ENCODE measurements around the gene TYK2. TPM values are rescaled to one million over a fixed set of nuclear protein-coding genes. Genes with fewer than 3 reads are reported as not detected.

TYK2 gene
- total RNA-seq, 1 experiment from 2014 or later = 104 TPM

DNA sequence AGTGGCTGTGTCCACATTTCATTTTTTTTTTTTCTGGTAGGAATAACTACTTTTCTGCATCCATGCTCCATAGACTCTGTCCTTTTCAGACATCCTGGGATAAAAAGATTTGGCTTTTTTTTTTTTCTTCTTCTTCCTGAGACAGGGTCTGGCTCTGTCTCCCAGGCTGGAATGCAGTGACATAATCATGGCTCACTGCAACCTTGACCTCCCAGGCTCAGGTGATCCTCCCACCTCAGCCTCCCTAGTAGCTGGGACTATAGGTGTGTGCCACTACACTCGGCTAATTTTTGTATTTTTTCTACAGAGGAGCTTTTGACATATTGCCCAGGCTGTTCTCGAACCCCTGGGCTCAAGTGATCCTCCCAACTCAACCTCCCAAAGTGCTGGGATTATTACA lies 36.9 kb downstream of the TYK2 start:
- CTCF ChIA-PET = no interaction called here
- no peaks in the 10 kb centered on the region for H3K4me1 ChIP-seq (ENCODE audit: control insufficient read depth, insufficient read depth, low read length)
- TF ChIP-seq, protein P1, sequence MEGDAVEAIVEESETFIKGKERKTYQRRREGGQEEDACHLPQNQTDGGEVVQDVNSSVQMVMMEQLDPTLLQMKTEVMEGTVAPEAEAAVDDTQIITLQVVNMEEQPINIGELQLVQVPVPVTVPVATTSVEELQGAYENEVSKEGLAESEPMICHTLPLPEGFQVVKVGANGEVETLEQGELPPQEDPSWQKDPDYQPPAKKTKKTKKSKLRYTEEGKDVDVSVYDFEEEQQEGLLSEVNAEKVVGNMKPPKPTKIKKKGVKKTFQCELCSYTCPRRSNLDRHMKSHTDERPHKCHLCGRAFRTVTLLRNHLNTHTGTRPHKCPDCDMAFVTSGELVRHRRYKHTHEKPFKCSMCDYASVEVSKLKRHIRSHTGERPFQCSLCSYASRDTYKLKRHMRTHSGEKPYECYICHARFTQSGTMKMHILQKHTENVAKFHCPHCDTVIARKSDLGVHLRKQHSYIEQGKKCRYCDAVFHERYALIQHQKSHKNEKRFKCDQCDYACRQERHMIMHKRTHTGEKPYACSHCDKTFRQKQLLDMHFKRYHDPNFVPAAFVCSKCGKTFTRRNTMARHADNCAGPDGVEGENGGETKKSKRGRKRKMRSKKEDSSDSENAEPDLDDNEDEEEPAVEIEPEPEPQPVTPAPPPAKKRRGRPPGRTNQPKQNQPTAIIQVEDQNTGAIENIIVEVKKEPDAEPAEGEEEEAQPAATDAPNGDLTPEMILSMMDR (IDR thresholded peaks at IDR 0.05) = no peak
- TF ChIP-seq, protein P2, sequence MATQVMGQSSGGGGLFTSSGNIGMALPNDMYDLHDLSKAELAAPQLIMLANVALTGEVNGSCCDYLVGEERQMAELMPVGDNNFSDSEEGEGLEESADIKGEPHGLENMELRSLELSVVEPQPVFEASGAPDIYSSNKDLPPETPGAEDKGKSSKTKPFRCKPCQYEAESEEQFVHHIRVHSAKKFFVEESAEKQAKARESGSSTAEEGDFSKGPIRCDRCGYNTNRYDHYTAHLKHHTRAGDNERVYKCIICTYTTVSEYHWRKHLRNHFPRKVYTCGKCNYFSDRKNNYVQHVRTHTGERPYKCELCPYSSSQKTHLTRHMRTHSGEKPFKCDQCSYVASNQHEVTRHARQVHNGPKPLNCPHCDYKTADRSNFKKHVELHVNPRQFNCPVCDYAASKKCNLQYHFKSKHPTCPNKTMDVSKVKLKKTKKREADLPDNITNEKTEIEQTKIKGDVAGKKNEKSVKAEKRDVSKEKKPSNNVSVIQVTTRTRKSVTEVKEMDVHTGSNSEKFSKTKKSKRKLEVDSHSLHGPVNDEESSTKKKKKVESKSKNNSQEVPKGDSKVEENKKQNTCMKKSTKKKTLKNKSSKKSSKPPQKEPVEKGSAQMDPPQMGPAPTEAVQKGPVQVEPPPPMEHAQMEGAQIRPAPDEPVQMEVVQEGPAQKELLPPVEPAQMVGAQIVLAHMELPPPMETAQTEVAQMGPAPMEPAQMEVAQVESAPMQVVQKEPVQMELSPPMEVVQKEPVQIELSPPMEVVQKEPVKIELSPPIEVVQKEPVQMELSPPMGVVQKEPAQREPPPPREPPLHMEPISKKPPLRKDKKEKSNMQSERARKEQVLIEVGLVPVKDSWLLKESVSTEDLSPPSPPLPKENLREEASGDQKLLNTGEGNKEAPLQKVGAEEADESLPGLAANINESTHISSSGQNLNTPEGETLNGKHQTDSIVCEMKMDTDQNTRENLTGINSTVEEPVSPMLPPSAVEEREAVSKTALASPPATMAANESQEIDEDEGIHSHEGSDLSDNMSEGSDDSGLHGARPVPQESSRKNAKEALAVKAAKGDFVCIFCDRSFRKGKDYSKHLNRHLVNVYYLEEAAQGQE (IDR thresholded peaks at IDR 0.05; ENCODE audit: insufficient read depth in 1 of 2, low read depth in 2 of 2, low read length in 1 of 2) = no peak
- TF ChIP-seq POLR2AphosphoS5 (IDR thresholded peaks at IDR 0.05; ENCODE audit: low read depth, low read length) (no peak), SIN3A (IDR thresholded peaks at IDR 0.05; ENCODE audit: borderline replicate concordance, insufficient read depth, low read depth, low read length) (no peak), TCF7L2 (IDR thresholded peaks at IDR 0.05; ENCODE audit: low read depth, low read length) (no peak)
- ATAC-seq = no peak
- H3K4me3 ChIP-seq (ENCODE audit: low read depth in 2 of 2, low read length in 2 of 2) = no peak overlapping the region
- H3K9me3 ChIP-seq (ENCODE audit: control insufficient read depth, insufficient read depth, low read depth, low read length) = no peaks in the 10 kb centered on the region
- no peaks in the 10 kb centered on the region for H3K36me3 ChIP-seq (ENCODE audit: control insufficient read depth, insufficient read depth, low read length)
- BruUV-seq (replicated peaks) = no TSS peak
- no peaks in the 10 kb centered on the region for H3K27me3 ChIP-seq (ENCODE audit: control insufficient read depth, insufficient read depth, low read length)
- intact Hi-C loops (cut with micrococcal nuclease; ENCODE audit: unreplicated experiment) = no loop called here
- no peak overlapping the region for H3K27ac ChIP-seq (ENCODE audit: low read length)
- POLR2A ChIA-PET = no interaction called here
- no peak for DNase-seq (ENCODE audit: low read depth, low spot score)
- in situ Hi-C loops (cut with HindIII; ENCODE audit: low pct_unique_long_range_greater_than_20kb, low sequenced_read_pairs) = no loop called here

DNA sequence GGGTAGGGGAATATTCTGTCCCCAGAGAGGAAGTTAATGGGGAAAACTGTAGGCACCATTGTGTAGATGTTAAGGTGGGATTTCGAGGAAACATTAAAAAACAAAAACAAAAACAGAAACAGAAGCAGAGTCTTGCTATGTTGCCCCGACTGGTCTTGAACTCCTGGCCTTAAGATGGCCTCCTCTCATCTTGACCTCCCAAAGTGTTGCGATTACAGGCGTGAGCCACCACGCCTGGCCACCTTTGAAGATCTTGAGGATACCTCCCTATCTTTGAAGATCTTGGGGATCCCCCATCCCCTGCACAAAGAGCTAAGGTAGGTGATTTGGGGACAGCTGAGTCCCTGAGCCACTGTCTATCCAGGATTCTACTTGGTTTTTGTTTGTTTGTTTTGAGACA lies 40.4 kb downstream of the TYK2 start:
- ChIA-PET CTCF (no interaction called here), POLR2A (no interaction called here)
- Histone ChIP-seq H3K4me1 (ENCODE audit: control insufficient read depth, insufficient read depth, low read length) (peaks cover 5% of the 10 kb centered on the region), H3K36me3 (ENCODE audit: control insufficient read depth, insufficient read depth, low read length) (no peaks in the 10 kb centered on the region), H3K27me3 (ENCODE audit: control insufficient read depth, insufficient read depth, low read length) (no peaks in the 10 kb centered on the region), H3K9me3 (ENCODE audit: control insufficient read depth, insufficient read depth, low read depth, low read length) (no peaks in the 10 kb centered on the region), H3K4me3 (ENCODE audit: low read depth in 2 of 2, low read length in 2 of 2) (no peak overlapping the region), H3K27ac (ENCODE audit: low read length) (no peak overlapping the region)
- TF ChIP-seq, protein P2 (IDR thresholded peaks at IDR 0.05; ENCODE audit: insufficient read depth in 1 of 2, low read depth in 2 of 2, low read length in 1 of 2) = no peak
- TF ChIP-seq SIN3A (IDR thresholded peaks at IDR 0.05; ENCODE audit: borderline replicate concordance, insufficient read depth, low read depth, low read length) = no peak
- ATAC-seq (no peak), DNase-seq (ENCODE audit: low read depth, low spot score) (no peak)
- in situ Hi-C loops (cut with HindIII; ENCODE audit: low pct_unique_long_range_greater_than_20kb, low sequenced_read_pairs) = no loop called here
- intact Hi-C loops (cut with micrococcal nuclease; ENCODE audit: unreplicated experiment) = no loop called here
- no TSS peak for BruUV-seq (replicated peaks)
